GM18502 (cell line): ENCODE results near the gene RNASE9.
"Not testable (repeated sequence)": the region's sequence is repeated elsewhere in the genome, so short reads cannot be mapped to it uniquely, and the experiment has no call there.

Source experiments
- ATAC-seq: cut with Tn5 transposase; IDR thresholded peaks from one replicate; pipeline ENCODE4 v1.9.1; 2021; ENCODE audit warnings: mild to moderate bottlenecking; ENCODE audit not compliant: unreplicated experiment, poor library complexity

The RNASE9 gene

DNA sequence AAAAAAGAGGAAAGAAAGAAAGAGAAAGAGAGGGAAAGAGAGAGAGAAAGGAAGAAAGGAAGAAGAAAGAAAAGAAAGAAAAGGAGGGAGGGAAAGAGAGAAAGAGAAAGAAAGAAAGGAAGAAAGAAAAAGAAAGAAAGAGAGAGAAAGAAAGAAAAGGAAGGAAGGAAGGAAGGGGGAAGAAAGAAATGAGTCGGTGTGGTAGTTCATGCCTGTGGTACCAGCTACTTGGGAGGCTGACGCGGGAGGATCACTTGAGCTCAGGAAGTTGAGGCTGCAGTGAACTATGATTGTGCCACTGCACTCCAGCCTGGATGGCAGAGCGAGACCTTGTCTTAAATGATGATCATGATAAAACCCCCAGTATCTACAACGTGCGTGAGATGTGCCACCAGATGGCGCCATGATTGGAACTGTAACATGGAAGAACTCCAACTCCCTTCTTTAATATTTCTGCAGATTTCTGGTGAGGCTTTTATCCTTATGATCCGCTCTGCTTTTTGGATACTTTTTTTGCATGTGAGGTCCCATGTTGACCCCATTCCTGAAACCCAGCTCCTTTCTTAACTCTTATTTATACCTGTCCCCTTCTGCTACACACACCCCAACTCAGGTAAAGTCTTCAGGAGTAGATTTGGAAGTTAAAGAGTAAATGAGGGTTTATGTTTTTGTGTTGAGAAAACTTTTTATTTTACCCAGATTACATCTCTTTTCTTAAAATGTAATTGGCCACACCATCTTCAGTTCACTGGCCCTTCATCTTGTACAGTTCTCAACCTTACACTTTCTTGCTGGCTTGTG, 29.9 kb downstream of the RNASE9 start:
- ATAC-seq, result peak; percentile 57

DNA sequence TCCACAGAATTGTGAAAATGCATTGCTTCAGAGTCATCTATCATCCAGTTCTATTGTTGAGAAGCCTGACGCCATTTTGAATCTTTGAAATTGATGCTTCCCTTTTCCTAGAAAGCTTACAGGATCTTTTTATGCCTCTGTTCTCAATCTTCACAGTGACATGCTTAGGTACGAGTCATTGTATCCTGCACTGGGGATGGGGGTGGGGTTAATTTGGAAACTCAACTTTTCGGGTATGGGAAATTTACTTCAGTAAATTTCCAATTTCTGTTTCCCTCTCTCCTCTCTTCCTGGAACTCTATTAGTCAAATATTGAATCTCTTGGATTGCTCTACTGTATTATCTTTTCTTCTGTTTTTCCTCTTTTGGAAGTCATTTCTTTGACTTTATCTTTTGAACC, 31.0 kb downstream of the RNASE9 start:
- ATAC-seq, result no peak

DNA sequence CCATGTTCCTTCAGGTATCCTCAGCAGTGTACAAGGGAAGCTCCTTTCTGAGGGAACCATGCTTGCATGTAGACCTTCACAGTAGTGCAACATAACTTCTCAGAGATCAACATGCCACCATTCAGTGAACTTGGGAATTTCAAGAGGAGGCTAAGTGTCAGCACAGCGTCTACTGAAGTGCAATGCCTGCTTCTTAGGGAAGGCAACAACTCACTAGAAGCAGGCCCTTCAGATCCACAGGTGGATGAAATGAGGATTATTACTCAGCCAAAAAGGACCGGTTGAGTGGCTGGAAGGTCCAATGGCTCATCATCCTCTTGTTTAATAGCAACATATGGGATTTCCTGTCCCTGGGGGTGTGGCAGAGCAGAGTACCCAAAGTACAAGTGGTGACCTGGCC, 36.8 kb downstream of the RNASE9 start:
- ATAC-seq, result no peak

DNA sequence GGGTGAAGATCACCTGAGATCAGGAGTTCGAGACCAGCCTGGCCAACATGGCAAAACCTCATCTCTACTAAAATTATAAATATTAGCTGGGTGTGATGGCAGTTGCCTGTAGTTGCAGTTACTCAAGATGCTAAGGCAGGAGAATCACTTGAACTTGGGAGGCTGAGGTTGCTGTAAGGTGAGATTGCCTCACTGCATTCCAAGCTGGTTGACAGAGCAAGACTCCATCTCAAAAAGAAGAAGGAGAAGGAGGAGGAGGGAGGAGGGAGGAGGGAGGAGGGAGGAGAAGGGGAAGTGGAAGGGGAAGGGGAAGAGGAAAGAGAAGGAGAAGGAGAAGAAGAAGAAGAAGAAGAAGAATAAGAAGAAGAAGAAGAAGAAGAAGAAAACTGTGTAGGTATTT, 38.5 kb downstream of the RNASE9 start:
- ATAC-seq, result no peak

DNA sequence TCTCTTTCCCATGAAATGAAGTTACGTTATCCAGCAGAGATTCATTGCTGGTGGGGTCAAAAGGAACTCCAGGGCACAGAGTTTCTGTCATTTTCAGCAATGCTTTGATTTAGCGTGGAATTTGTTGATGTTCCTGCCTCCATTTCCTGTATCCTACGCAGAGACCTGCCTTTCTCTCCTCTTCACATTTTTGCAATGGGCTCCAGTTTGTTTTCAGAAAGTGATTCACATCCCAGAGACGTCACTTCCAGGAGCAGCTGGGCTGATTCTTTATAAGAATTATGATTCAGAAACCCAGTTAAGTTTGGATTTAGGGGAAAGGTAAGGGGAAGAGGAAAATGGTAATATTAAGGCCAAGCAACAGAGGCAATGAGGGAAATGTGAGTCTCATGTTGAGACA, 43.9 kb downstream of the RNASE9 start:
- no peak for ATAC-seq

DNA sequence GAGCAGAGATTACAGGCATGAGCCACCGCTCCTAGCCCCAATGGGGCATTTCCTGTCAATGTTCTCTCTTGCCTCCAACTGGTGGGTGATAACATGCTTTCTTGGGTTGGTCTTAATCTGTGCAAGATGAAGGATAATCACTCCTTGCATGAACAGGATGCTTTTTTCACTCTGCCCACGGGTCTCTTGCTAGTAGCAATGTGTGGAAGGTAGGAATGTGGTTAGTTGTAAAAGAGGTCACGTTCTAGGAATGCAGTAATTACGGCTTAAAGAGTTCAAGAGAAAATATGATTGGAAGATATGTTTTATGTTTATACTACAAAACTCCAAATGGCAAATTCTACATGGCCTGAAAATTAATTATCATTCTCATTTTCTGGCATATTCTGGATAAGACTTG, 45.0 kb downstream of the RNASE9 start:
- no peak for ATAC-seq

DNA sequence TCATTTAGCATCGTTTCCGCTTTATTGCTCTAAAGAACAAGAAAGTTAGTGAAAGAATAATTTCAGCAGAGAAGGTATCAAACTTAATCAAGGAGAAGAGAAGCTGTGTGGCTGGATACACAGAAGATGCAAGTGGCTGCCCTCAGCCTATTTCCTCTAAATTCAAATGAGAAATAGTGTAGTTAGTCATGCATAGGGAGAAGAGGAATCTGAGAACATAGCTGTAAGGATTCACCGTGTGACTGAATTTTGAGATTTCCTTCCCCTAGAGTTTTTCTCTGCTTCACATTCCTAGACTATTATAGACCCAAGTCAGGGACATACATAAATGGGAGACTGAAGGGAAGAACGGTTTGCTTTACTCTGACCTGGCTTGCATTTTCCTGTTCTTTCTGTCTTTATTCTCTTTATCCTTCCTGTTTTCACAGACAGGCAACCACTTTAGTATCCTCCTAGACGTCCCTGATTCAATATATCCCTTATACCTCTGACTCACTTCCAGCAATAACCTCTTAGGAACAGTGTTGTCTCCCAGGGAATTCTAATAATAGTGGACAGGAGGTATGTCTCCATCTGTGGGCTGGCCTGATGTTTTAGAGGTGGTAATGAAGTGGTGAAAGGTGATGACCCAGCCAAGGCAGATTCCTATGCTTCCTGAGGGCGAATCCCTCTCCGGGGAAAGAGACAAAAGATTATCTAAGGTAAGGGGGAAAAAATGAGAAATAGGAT, 48.5 kb downstream of the RNASE9 start:
- no peak for ATAC-seq

DNA sequence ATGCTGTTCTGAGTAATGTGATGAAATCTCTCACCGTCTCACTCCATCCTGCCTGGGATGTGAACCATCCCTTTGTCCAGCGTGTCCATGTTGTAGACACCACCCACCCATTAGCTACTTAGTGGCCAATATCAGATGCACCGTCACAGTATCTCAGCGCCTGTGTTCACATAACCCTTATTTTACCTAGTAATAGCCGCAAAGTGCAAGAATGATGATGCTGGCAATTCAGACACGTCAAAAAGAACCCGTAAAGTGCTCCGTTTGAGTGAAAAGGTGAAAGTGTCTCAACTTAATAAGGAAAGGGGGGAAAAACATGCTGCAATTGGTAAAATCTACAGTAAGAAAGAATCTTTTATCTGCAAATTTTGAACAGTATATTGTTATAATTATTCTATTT, 52.5 kb downstream of the RNASE9 start:
- ATAC-seq, result no peak

DNA sequence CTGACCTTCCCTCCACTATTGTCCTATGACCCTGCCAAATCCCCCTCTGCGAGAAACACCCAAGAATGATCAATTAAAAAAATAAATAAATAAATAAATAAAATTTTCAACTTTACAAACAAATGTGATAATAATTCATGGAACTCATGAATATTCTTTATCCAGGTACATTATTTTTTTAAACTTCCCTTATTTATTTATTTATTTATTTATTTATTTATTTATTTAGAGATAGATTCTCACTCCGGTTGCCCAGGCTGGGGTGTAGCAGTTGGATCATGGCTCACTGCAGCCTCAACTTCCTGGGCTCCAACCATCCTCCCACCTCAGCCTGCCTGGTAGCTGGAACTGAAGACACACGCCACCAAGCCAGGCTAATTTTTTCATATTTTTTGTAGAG, 53.3 kb downstream of the RNASE9 start:
- not testable (repeated sequence) for ATAC-seq

DNA sequence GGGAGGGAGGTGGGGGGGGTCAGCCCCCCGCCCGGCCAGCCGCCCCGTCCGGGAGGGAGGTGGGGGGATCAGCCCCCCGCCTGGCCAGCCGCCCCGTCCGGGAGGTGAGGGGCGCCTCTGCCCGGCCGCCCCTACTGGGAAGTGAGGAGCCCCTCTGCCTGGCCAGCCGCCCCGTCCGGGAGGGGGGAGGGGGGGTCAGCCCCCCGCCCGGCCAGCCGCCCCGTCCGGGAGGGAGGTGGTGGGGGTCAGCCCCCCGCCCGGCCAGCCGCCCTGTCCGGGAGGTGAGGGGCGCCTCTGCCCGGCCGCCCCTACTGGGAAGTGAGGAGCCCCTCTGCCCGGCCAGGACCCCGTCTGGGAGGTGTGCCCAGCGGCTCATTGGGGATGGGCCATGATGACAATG, 54.1 kb downstream of the RNASE9 start:
- ATAC-seq, result not testable (repeated sequence)

DNA sequence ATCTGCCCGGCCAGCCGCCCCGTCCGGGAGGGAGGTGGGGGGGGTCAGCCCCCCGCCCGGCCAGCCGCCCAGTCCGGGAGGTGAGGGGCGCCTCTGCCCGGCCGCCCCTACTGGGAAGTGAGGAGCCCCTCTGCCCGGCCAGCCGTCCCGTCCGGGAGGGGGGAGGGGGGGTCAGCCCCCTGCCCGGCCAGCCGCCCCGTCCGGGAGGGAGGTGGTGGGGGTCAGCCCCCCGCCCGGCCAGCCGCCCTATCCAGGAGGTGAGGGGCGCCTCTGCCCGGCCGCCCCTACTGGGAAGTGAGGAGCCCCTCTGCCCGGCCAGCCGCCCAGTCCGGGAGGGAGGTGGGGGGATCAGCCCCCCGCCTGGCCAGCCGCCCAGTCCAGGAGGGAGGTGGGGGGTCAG, 54.6 kb downstream of the RNASE9 start:
- ATAC-seq, result not testable (repeated sequence)
